Measurements from ENCODE around the gene UQCC5. TPM values are rescaled to one million over a fixed set of nuclear protein-coding genes. Genes with fewer than 3 reads are reported as not detected.
"Not testable (repeated sequence)": the region's sequence is repeated elsewhere in the genome, so short reads cannot be mapped to it uniquely, and the experiment has no call there.

UQCC5 gene
- total RNA-seq, 1 donor from 2014 or later: 12.7 TPM

DNA sequence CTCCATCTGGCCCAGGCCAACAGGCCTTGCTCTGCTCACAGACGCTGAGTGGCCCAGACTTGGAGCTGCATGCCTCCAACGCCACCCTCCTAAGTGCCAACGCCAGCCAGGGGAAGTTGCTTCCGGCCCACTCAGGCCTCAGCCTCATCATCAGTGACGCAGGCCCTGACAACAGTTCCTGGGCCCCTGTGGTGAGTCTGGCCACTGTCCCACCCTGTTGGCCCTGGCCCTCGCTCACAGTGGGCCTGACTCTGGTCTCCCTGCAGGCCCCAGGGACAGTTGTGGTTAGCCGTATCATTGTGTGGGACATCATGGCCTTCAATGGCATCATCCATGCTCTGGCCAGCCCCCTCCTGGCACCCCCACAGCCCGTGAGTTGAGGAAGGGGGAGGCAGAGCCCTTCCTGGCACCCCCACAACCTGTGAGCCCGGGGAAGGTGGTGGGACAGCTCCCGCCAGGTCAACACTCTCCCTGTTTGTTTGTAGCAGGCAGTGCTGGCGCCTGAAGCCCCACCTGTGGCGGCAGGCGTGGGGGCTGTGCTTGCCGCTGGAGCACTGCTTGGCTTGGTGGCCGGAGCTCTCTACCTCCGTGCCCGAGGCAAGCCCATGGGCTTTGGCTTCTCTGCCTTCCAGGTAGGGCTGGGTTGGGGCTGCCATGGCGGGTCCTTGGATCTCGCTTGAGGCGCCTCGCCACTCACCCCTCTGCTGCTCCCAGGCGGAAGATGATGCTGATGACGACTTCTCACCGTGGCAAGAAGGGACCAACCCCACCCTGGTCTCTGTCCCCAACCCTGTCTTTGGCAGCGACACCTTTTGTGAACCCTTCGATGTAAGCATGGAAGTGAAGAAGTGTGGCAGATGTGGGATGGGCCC lies 12.8 kb upstream of the UQCC5 start:
- DNase-seq (ENCODE audit: low spot score in 2 of 2, unreplicated experiment in 2 of 2): no peak
- TF ChIP-seq, protein P1, sequence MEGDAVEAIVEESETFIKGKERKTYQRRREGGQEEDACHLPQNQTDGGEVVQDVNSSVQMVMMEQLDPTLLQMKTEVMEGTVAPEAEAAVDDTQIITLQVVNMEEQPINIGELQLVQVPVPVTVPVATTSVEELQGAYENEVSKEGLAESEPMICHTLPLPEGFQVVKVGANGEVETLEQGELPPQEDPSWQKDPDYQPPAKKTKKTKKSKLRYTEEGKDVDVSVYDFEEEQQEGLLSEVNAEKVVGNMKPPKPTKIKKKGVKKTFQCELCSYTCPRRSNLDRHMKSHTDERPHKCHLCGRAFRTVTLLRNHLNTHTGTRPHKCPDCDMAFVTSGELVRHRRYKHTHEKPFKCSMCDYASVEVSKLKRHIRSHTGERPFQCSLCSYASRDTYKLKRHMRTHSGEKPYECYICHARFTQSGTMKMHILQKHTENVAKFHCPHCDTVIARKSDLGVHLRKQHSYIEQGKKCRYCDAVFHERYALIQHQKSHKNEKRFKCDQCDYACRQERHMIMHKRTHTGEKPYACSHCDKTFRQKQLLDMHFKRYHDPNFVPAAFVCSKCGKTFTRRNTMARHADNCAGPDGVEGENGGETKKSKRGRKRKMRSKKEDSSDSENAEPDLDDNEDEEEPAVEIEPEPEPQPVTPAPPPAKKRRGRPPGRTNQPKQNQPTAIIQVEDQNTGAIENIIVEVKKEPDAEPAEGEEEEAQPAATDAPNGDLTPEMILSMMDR (IDR thresholded peaks at IDR 0.05; ENCODE audit: unreplicated experiment): no peak
- no peaks in the 10 kb centered on the region for H3K9me3 Mint-ChIP-seq
- H3K4me1 Mint-ChIP-seq: peaks cover 23% of the 10 kb centered on the region
- peaks cover 10% of the 10 kb centered on the region for H3K36me3 Mint-ChIP-seq
- peak overlapping the region; percentile 72 for H3K27ac Mint-ChIP-seq
- no peaks in the 10 kb centered on the region for H3K27me3 Mint-ChIP-seq (ENCODE audit: low read depth)
- no peak overlapping the region for H3K4me3 Mint-ChIP-seq

DNA sequence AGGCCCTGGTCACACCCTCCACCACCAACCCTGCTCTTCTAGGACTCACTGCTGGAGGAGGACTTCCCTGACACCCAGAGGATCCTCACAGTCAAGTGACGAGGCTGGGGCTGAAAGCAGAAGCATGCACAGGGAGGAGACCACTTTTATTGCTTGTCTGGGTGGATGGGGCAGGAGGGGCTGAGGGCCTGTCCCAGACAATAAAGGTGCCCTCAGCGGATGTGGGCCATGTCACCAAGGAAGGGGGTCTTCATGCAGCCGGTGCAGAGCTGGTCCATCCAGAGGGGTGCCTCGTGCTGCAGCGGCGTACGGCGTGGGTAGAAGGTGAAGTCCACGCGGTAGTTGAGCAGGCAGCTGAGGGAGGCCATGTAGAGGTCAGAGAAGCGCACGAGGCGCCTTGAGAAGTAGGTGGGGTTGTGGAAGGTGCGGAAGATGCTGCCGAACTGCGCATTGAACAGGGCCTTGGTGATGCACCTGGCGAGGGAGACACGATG lies 12.1 kb upstream of the UQCC5 start:
- Mint-ChIP-seq H3K27me3 (ENCODE audit: low read depth) (no peaks in the 10 kb centered on the region), H3K4me1 (peaks cover 21% of the 10 kb centered on the region), H3K27ac (peak overlapping the region; percentile 72), H3K9me3 (no peaks in the 10 kb centered on the region), H3K36me3 (peaks cover 10% of the 10 kb centered on the region), H3K4me3 (no peak overlapping the region)
- TF ChIP-seq, protein P1 (IDR thresholded peaks at IDR 0.05; ENCODE audit: unreplicated experiment): no peak
- no peak for DNase-seq (ENCODE audit: low spot score in 2 of 2, unreplicated experiment in 2 of 2)

DNA sequence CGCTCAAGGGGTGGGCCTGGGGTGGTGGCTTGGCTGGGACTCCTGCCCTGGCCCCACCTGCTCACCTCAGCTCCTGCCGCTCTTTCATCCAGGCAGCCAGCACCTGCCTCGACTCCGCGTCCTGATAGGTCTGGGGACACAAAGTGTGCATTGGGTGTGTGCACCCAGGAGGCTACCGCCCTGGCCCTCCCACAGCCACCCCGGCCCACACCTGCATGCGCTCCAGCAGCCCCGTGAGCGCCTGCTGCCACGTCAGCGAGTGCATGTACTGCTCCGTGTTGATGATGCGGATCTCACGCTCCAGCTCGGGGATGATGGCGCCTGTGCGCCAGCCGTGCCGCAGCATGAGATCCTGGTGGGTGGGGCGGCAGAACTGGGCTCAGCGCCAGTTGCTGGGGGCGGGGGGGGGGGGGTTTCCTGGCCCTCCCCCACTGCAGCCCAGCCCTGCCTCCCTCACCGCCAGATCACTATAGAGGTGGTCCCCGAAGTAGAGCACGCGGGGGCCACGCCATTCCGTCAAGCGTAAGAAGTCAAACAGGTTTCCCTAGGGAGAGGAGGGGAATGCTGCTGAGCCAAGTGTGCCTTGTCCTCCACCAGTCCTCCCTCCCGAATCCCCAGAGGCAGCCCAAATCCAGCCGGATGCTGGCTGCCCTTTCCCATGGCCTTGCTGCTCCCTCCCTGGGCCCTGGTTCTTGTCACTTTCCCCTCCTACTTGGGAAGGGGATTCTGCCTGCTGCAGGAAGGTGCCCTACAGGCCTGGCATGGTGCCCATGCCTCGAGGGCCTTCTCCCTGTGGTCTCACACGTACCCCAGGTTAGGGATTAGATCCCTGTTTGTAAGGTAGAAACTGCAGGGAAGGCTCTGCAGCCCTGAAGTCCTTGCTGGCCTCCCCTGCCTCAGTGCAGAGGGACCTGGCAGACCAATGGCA lies 11.4 kb upstream of the UQCC5 start:
- Mint-ChIP-seq H3K4me3 (no peak overlapping the region), H3K9me3 (no peaks in the 10 kb centered on the region), H3K4me1 (peaks cover 25% of the 10 kb centered on the region), H3K36me3 (peaks cover 10% of the 10 kb centered on the region), H3K27me3 (ENCODE audit: low read depth) (no peaks in the 10 kb centered on the region), H3K27ac (peak overlapping the region; percentile 77)
- no peak for DNase-seq (ENCODE audit: low spot score in 2 of 2, unreplicated experiment in 2 of 2)
- TF ChIP-seq, protein P1 (IDR thresholded peaks at IDR 0.05; ENCODE audit: unreplicated experiment): no peak

DNA sequence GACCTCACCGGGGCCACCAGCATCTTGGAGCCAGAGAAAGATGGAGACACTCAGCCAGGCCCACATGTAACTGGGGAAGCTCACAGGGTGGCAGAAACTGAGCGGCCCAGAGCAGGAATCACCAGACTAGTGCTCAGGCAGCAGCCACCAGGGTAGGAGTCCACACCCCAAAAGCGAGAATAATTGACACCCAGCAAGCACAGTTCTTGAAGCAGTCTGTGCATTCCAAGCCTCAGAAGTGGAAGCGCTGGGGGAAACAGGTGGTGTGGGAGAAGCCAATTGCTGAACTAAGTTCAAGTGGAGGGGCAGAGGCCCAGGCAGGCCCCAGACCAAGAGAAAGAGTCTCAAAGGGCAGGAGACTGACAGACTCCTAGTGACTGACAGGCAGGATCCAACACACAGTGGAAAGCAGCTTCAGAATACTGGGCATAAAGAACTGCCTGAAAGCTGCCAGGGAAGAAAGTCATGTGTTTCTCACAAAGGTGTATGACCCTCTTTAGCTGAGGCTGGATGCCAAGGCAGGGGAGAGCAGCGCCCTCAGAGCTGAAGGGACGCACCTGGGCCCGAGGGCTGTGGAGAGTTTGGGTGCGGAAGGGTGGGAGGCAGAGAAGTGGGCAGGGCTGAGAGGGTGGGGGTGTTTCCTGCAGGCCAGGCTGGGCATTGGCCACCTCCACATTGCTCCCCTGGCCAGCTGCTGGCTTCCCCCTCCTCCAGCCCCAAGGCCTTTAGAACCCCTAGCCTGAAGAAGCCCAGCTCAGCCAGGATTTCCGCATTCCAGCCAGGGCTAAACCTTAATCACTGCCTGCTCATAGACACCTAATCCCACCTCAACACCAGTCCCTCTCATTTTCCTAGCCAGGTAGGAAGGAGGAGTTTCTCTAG lies 10.5 kb upstream of the UQCC5 start:
- no peak overlapping the region for H3K4me3 Mint-ChIP-seq
- TF ChIP-seq, protein P1 (IDR thresholded peaks at IDR 0.05; ENCODE audit: unreplicated experiment): no peak
- H3K4me1 Mint-ChIP-seq: peaks cover 27% of the 10 kb centered on the region
- H3K27me3 Mint-ChIP-seq (ENCODE audit: low read depth): no peaks in the 10 kb centered on the region
- peak in 1 of 2 experiments; percentile 16 for DNase-seq (ENCODE audit: low spot score in 2 of 2, unreplicated experiment in 2 of 2)
- peak overlapping the region; percentile 77 for H3K27ac Mint-ChIP-seq
- H3K9me3 Mint-ChIP-seq: no peaks in the 10 kb centered on the region
- peaks cover 10% of the 10 kb centered on the region for H3K36me3 Mint-ChIP-seq

DNA sequence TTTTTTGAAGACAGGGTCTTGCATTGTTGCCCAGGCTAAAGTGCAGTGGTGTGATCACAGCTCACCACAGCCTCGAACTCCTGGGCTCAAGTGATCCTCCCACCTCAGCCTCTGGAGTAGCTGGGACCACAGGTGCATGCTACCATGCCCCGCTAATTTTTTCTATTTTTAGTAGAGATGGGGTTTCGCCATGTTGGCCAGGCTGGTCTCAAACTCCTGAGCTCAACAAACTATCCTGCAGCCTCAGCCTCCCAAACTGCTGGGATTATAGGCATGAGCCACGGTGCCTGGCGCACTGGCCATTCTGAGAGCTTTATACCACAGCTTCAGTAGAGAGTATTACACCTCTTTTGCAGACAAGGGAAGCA lies 9.8 kb upstream of the UQCC5 start:
- not testable (repeated sequence) for H3K9me3 Mint-ChIP-seq; H3K4me3 Mint-ChIP-seq; DNase-seq (ENCODE audit: low spot score in 2 of 2, unreplicated experiment in 2 of 2); H3K27me3 Mint-ChIP-seq (ENCODE audit: low read depth)
- Mint-ChIP-seq H3K36me3 (peaks cover 10% of the 10 kb centered on the region), H3K27ac (peak overlapping the region; percentile 77), H3K4me1 (peaks cover 27% of the 10 kb centered on the region)
